Right lung (tissue), 5 donors: Measurements from ENCODE around the gene KBTBD13. TPM values are rescaled to one million over a fixed set of nuclear protein-coding genes. Genes with fewer than 3 reads are reported as not detected.

Experiments
- DNase-seq, 2 donors: peaks; one replicate each; pipeline ENCODE4 v3.0.0-alpha.2; 2013
- polyA plus RNA-seq, 5 donors: library from polyadenylated mRNA; unstranded; fragments of 120-200 nt; gene quantifications; one replicate each; pipeline versions ENCODE4 v1.2.1 to v1.2.3, GENCODE V29; 2013; ENCODE audit warnings: inconsistent platforms in 1 of 5, low replicate concordance in 1 of 5; ENCODE audit not compliant: insufficient read length in 5 of 5, insufficient read depth in 1 of 5

The KBTBD13 gene
- polyA plus RNA-seq, 5 donors: 0.31 to 1.6 (median 0.89) TPM

DNA sequence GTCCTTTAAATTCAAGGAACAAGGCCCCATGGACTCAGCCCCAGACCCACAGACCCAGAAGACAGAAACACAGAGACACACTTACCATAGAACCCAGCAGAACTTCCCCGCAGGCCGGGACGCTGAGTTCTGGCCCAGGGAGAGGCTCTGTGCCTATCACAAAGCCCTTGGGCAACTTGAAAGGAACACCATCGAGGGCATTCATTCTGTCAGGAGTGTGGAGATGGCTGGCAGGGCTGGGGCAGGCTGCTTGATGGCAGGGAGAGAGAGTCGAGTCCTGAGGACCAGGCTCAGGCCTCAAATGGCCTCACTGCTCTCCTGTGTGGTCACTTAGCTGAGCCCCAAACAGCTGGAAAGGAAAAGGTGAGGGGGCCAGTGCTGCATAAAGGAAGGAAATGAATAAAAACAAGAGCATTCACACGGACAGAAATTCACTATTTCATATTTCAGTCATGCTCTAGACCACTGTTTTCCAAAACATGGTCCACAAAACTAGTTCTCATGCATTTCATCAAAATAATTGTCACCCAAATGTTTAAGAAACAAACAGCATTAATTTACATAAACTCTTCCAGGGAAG, 29.6 kb downstream of the KBTBD13 start:
- no peak for DNase-seq

DNA sequence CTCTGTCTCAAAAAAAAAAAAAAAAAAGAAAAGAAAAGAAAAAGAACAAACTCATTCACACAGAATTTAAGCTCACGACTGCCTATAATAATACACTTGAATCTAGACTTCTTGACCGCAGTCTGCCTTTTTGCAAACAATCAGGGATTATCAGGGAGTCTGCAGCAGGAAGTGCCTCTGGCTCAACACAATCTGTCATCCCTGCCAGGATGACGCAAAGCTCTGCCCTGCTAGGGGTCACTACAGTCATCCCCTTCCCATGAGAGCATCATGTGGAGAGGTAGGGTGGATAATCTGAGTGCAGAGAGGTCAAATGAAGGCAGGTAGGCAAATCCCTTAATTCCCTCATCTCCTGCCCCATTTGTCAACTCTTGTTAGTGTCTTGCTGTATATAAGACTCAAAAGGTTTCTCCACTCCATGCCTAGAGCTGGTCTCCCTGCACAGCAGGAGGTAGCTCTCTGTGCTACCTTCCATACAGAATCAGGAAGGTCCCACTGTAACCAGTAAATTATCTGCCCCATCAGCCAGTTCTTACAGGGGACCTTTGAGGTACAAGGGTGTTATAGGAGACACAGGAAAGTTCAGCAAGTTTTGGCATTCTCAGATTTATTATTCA, 34.2 kb downstream of the KBTBD13 start:
- no peak for DNase-seq

DNA sequence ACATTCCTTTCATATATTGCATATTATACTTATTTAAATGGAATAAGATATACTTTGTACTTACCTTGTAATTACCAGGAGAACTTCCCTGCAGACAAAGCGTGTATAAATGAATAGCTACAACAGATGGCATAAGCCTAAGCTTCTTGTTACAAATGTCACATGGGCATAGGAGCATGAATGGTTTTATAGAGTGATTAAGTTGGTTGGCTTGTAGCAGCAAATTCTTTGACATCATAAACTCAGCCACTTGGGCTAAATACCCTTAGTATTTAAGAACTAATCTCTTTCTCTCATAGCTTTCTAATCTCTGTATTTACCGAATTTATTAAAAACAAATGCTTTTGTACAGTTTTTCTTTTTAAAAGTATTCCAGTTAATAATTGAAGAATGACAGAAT, 38.5 kb downstream of the KBTBD13 start, which contains the start of gene UBAP1L:
UBAP1L (minus strand) TSS at position 115 of the 400 bp plus-strand sequence. CDS start 8,985 bp downstream, outside the sequence.
- no peak for DNase-seq

DNA sequence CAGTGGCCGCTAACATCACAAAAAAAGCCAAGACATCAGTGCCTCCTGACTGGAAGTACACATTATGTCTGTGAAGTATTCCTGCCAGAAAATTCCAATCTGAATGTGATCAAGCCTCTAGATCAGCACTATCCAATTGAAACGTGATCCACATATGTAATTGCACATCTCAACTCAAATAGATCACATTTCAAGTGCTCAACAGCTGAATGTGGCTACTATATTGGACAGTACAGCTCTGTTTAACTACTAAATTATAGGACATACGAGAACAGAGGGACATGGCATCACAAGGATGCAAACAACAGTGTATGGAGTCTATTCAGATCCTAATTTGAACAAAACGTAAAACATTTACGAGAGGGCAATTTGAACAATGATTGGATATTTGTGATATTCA, 39.0 kb downstream of the KBTBD13 start:
- DNase-seq: no peak

Other genes starting within 250 kb of the KBTBD13 start
- 10 to 100 TPM; 19.6 to 27.7 (median 23.9) TPM for gene PLEKHO2, start 234.8 kb upstream of the KBTBD13 start, polyA plus RNA-seq
- 10 to 100 TPM in 3 of 5 donors, 1 to 10 TPM in 2; 8.5 to 12.8 (median 11.5) TPM for gene ANKDD1A, start 164.8 kb upstream of the KBTBD13 start, polyA plus RNA-seq
- 100 to 1,000 TPM in 3 of 5 donors, 10 to 100 TPM in 2; 95.9 to 115 (median 102) TPM for gene SPG21, start 86.8 kb upstream of the KBTBD13 start, polyA plus RNA-seq
- gene MTFMT, start 47.1 kb upstream of the KBTBD13 start, polyA plus RNA-seq: 10 to 100 TPM; 16.0 to 20.5 (median 18.7) TPM
- gene SLC51B, start 31.4 kb upstream of the KBTBD13 start, polyA plus RNA-seq: 10 to 100 TPM; 11.2 to 17.8 (median 15.1) TPM
- gene RASL12, start 8.8 kb upstream of the KBTBD13 start, polyA plus RNA-seq: 100 to 1,000 TPM in 3 of 5 donors, 10 to 100 TPM in 2; 94.9 to 131 (median 107) TPM
- gene UBAP1L, start 38.5 kb downstream of the KBTBD13 start, polyA plus RNA-seq: 10 to 100 TPM in 3 of 5 donors, 1 to 10 TPM in 2; 7.1 to 11.7 (median 10.5) TPM
- 10 to 100 TPM; 29.6 to 37.8 (median 34.9) TPM for gene PDCD7, start 57.1 kb downstream of the KBTBD13 start, polyA plus RNA-seq
- 10 to 100 TPM; 44.9 to 75.0 (median 67.9) TPM for gene CLPX, start 108.6 kb downstream of the KBTBD13 start, polyA plus RNA-seq
- 1 to 10 TPM; 1.3 to 2.8 (median 1.7) TPM for gene CILP, start 134.7 kb downstream of the KBTBD13 start, polyA plus RNA-seq
- gene PARP16, start 210.1 kb downstream of the KBTBD13 start, polyA plus RNA-seq: 10 to 100 TPM; 18.2 to 21.6 (median 19.8) TPM
- not detected for gene RNU5A-1, start 219.3 kb downstream of the KBTBD13 start, polyA plus RNA-seq
- gene RNU5B-1, start 227.9 kb downstream of the KBTBD13 start, polyA plus RNA-seq: not detected